NK-92 treated with Interleukin-12 subunit alpha and Interleukin-12 subunit beta, amount 100 ng/mL, for 24 hours (cell line): ENCODE data around the gene LRRC75A.
"Not testable (repeated sequence)": the region's sequence is repeated elsewhere in the genome, so short reads cannot be mapped to it uniquely, and the experiment has no call there.

Experiments
- DNase-seq: peaks from one replicate; lab custom pipeline; 2025; lab: John Stamatoyannopoulos, UW

The LRRC75A gene

GRCh38 chr17:16430650-16431049 is 61.3 kb downstream of the LRRC75A start:
- no peak for DNase-seq

- DNase-seq: no peak
Measured at GRCh38 chr17:16429083-16429482, 62.9 kb downstream of the LRRC75A start.

- no peak for DNase-seq
Measured at GRCh38 chr17:16428098-16428882, 63.7 kb downstream of the LRRC75A start.

- DNase-seq: no peak
Measured at GRCh38 chr17:16427020-16427419, 65.0 kb downstream of the LRRC75A start.

DNA sequence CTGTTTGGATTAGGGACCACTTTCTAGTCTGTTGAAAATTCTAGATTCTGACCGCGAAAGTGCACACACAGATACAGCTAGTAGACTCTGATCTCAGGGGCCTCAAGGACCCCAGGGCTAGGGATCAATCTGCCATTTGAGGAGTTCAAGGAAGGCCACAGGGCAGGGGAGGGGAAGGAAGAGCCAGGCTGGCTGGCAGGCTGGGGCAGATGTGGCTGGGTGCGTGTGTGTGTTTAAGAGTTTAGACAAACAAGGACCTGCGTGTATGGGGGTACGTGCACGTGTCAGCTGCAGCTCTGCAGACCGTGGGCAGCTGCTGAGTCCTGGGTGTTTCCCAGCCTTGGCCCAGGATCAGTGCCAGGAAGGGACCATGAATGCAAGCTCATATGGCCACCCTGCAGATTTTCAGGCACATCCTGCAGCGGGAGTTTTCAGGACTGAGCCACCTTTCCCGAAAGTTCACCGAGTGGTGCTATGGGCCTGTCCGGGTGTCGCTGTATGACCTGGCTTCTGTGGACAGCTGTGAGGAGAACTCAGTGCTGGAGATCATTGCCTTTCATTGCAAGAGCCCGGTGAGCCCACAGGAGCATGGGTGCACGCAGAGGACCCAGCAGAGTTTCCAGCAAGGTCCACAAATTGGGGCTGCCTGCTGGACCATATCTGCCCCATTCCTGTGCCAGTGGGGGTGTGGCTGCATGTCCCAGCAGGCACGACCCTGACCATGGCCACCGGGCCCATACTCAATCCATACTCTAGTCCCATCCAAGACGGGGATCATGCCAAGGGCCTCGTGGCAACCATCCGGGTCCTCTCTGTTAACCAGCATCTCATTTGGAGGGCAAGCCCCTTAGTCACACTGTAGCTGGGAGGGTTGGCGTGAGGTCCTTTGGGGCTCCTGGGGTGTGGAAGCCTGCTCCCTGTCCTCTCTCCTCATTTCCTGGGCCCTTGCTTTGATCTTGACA is 66.0 kb downstream of the LRRC75A start:
- DNase-seq: no peak

GRCh38 chr17:16425202-16425601 is 66.8 kb downstream of the LRRC75A start:
- no peak for DNase-seq

- no peak for DNase-seq
Measured at GRCh38 chr17:16423226-16423872, 68.6 kb downstream of the LRRC75A start.

GRCh38 chr17:16422416-16422815 is 69.6 kb downstream of the LRRC75A start:
- DNase-seq: no peak

- no peak for DNase-seq
Measured at GRCh38 chr17:16419929-16420271, 72.1 kb downstream of the LRRC75A start.

GRCh38 chr17:16419074-16419928 is 72.7 kb downstream of the LRRC75A start:
- no peak for DNase-seq

DNA sequence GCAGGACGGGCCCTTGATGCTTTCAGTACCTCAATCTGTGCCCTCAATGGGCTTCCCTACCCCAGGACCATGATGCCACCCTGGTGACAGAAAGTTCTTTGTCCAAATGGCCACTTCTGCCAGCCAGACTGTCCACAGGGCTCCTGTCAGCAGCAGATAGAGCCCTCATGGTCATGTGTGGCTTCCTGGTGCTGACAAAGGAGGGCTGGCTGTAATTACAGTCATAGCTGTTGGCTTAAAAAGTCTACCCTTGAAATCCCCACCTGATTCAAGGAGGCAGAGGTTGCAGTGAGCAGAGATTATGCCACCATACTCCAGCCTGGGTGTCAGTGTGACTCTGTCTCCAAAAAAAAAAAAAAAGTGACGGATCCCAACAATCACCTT is 73.3 kb downstream of the LRRC75A start:
- DNase-seq: no peak

DNA sequence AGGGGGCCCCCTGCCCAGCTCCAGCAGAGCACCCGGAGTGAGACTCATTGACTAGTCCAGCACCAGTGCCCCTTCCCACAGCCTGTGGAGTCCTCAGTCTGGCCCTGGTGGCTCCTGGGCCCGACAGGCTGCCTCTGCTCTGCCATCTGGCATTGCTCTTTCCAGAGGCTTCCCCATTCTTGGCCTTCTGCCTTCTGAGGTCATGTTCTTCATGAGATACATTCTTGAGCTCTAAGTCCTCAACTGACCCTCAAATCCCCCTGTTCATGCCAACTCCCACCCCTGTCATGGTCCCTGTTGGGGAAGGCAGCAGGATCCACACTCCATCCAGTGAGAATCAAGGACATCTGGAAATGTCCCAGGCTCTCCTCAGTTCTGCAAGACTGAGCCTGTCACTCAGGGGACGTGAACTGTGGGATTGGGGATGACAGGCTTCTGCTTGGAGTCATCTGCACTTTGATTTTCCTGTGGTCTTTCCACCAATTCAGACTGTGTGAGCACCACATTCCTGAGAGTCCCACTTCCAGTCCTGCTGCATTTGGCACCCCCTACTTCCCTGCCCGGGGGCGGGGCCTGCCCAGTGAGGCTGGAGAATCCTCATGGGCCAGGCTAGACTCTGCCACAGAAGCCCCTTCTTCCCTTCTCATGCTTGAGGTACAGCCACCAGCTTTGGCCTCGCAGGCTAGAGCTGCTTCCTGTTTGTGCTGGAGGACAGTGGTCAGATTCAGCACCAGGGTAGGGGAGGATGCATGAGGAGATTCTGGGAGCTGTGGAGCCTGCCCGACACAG is 73.9 kb downstream of the LRRC75A start:
- no peak for DNase-seq

- DNase-seq: no peak
Measured at GRCh38 chr17:16417399-16417798, 74.6 kb downstream of the LRRC75A start.

DNA sequence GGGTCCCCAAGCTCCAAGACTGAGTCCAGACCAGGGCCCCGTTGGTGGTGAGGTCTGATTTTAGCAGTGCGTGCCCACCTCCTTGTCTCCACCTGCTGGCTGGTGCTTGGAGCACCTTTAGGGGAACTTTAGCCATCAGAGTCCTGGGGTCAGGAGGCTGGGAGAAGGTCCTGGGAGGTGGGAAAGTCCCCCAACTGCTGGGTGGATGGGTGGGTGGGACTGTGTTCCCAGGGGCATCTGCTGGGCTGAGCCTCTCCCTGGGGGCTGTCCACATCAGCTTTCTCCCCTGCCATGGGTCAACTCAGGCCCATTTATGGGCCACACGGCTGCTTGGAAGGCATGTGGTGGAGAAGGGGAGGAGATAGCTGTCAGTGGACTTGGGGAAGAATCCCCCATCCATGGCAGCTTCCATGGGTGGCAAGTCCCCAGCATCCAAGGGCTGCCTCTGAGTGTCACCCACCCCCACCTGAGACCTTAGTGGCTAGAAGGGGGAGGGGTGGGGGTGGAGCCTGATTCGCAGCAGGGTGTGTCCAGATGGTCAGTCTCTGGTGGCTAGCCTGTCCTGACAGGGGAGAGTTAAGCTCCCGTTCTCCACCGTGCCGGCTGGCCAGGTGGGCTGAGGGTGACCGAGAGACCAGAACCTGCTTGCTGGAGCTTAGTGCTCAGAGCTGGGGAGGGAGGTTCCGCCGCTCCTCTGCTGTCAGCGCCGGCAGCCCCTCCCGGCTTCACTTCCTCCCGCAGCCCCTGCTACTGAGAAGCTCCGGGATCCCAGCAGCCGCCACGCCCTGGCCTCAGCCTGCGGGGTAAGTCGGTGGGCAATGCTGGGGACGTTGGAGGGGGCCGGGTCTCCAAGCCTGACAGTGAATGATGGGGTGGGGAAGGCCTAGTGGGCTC is 76.7 kb downstream of the LRRC75A start, which contains the start of gene TRPV2:
TRPV2 (plus strand) TSS at position 541 of the 894 bp plus-strand sequence. CDS start 2,098 bp downstream, outside the sequence.
- peak; percentile 11 for DNase-seq

GRCh38 chr17:16407911-16408588 is 83.9 kb downstream of the LRRC75A start:
- no peak for DNase-seq

GRCh38 chr17:16406742-16407674 is 85.0 kb downstream of the LRRC75A start:
- DNase-seq: no peak

DNA sequence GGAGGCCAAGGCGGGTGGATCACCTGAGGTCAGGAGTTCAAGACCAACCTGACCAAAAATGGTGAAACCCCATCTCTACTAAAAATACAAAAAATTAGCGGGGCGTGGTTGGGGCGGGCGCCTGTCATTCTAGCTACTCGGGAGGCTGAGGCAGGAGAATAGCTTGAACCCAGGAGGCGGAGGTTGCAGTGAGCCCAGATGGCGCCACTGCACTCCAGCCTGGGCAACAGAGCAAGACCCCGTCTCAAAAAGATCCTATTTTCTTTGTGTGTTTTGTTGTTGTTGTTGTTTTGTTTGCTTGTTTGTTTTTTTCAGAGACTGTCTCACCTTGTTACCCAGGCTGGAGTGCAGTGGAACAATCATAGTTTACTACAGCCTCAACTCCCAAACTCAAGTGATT is 88.1 kb downstream of the LRRC75A start:
- DNase-seq: not testable (repeated sequence)
